ENCODE data around the gene PC.

DNA sequence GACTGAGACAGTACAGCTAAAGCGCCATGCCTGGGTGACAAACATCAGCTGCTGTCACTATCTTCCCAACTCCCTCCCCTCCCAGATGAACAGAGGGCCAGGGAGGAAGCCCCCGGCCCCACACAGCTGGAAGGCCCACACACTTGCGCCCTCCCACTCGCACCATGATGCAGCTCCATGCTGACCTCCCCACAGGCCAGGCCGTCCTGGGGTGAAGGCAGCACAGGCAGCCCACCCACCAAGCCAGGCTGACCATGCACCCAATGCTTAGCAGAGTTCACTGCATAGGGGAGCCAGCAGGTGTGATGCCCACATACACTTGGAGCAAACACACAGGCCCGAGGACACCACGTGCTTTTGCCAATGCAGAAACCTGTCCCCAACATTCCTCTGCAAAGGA lies 79.2 kb downstream of the PC start:
- TF ChIP-seq POLR2AphosphoS5 (IDR thresholded peaks at IDR 0.05; ENCODE audit: low read depth, low read length) (no peak), POLR2A (IDR thresholded peaks at IDR 0.05; ENCODE audit: low read depth, low read length) (no peak), POU2F2 (IDR thresholded peaks at IDR 0.05; ENCODE audit: low read depth, low read length) (no peak)

Data from GM12891 (cell line).